ENCODE results near the gene LIMA1. TPM values are rescaled to one million over a fixed set of nuclear protein-coding genes. Genes with fewer than 3 reads are reported as not detected.

Gene LIMA1
- total and polyA plus RNA-seq, 9 of the 15 experiments (the other 6 are each of a cell fraction or from before 2014, with no cell fraction given), result 20.2 to 37.8 (median 27.3) TPM

GRCh38 chr12:50275556-50275955 lies 7.8 kb downstream of the LIMA1 start (continued):
- TF ChIP-seq ZBTB40 (IDR thresholded peaks at IDR 0.05) (no peak), ZBTB40 (CRISPR knock-in tag; IDR thresholded peaks at IDR 0.05) (no peak), LEF1 (IDR thresholded peaks at IDR 0.05) (no peak), ZNF583 (CRISPR knock-in tag; IDR thresholded peaks at IDR 0.05) (no peak), PKNOX1 (IDR thresholded peaks at IDR 0.05) (0 out of 2 replicates have a peak, but pooled peaks have one; percentile 33), USF1 (CRISPR knock-in tag; IDR thresholded peaks at IDR 0.05) (no peak), SRF (CRISPR knock-in tag; IDR thresholded peaks at IDR 0.05) (no peak), ADNP (tag; IDR thresholded peaks at IDR 0.05) (no peak), DDX20 (tag; IDR thresholded peaks at IDR 0.05; ENCODE audit: low read depth) (no peak), PBX2 (CRISPR knock-in tag; IDR thresholded peaks at IDR 0.05; ENCODE audit: low read depth) (no peak), PBX2 (tag; conservative IDR thresholded peaks at IDR 0.05; ENCODE audit: low read depth) (peak; percentile 42; the same call in 1 of the 2 replicates), CBFA2T2 (conservative IDR thresholded peaks at IDR 0.05) (peak; percentile 45; the same call in 1 of the 2 replicates), RBM25 (IDR thresholded peaks at IDR 0.05; ENCODE audit: low read depth, low read length, severe bottlenecking) (peak; percentile 75), SREBF2 (CRISPR knock-in tag; IDR thresholded peaks at IDR 0.05) (no peak), HDAC1 (IDR thresholded peaks at IDR 0.05) (peak in 1 of 2 experiments; percentile 71; a peak in 2 of 4 replicates), MEIS2 (IDR thresholded peaks at IDR 0.05; ENCODE audit: partially characterized antibody) (peak; percentile 56)
